Measurements from ENCODE around the gene SH3RF3.

Gene SH3RF3

GRCh38 chr2:109196081-109196875 lies 67.3 kb downstream of the SH3RF3 start:
- H3K9ac ChIP-seq (ENCODE audit: insufficient read length, low read depth), result no peak overlapping the region
- no peak for DNase-seq (ENCODE audit: low read depth, low spot score)
- H3K27me3 ChIP-seq (ENCODE audit: insufficient read depth, insufficient read length), result no peaks in the 10 kb centered on the region
- H3K36me3 ChIP-seq (ENCODE audit: insufficient read depth, insufficient read length, low read length), result no peaks in the 10 kb centered on the region
- H3K4me3 ChIP-seq (ENCODE audit: insufficient read length, low read depth), result no peak overlapping the region
- no peaks in the 10 kb centered on the region for H3K9me3 ChIP-seq (ENCODE audit: insufficient read depth, low read length)
- H3K4me1 ChIP-seq (ENCODE audit: insufficient read depth, insufficient read length), result peaks cover 17% of the 10 kb centered on the region
- no peak for TF ChIP-seq YY1 (IDR thresholded peaks at IDR 0.05; ENCODE audit: insufficient read depth, insufficient read length)
- no peak for TF ChIP-seq ZNF274 (IDR thresholded peaks at IDR 0.05; ENCODE audit: low read depth, low read length)
- no peak for TF ChIP-seq SUZ12 (IDR thresholded peaks at IDR 0.05; ENCODE audit: extremely low read depth, insufficient read depth, insufficient read length)

GRCh38 chr2:109197491-109198418 lies 68.8 kb downstream of the SH3RF3 start:
- DNase-seq (ENCODE audit: low read depth, low spot score), result no peak
- Histone ChIP-seq H3K27me3 (ENCODE audit: insufficient read depth, insufficient read length) (no peaks in the 10 kb centered on the region), H3K36me3 (ENCODE audit: insufficient read depth, insufficient read length, low read length) (no peaks in the 10 kb centered on the region), H3K4me1 (ENCODE audit: insufficient read depth, insufficient read length) (peaks cover 17% of the 10 kb centered on the region), H3K4me3 (ENCODE audit: insufficient read length, low read depth) (no peak overlapping the region), H3K9me3 (ENCODE audit: insufficient read depth, low read length) (no peaks in the 10 kb centered on the region), H3K9ac (ENCODE audit: insufficient read length, low read depth) (no peak overlapping the region)
- no peak for TF ChIP-seq YY1 (IDR thresholded peaks at IDR 0.05; ENCODE audit: insufficient read depth, insufficient read length)
- TF ChIP-seq SUZ12 (IDR thresholded peaks at IDR 0.05; ENCODE audit: extremely low read depth, insufficient read depth, insufficient read length), result no peak
- no peak for TF ChIP-seq ZNF274 (IDR thresholded peaks at IDR 0.05; ENCODE audit: low read depth, low read length)

GRCh38 chr2:109199790-109200189 lies 70.8 kb downstream of the SH3RF3 start:
- H3K9me3 ChIP-seq (ENCODE audit: insufficient read depth, low read length), result no peaks in the 10 kb centered on the region
- H3K9ac ChIP-seq (ENCODE audit: insufficient read length, low read depth), result no peak overlapping the region
- H3K4me1 ChIP-seq (ENCODE audit: insufficient read depth, insufficient read length), result peaks cover 11% of the 10 kb centered on the region
- no peak for DNase-seq (ENCODE audit: low read depth, low spot score)
- no peak for TF ChIP-seq ZNF274 (IDR thresholded peaks at IDR 0.05; ENCODE audit: low read depth, low read length)
- TF ChIP-seq YY1 (IDR thresholded peaks at IDR 0.05; ENCODE audit: insufficient read depth, insufficient read length), result no peak
- no peak for TF ChIP-seq SUZ12 (IDR thresholded peaks at IDR 0.05; ENCODE audit: extremely low read depth, insufficient read depth, insufficient read length)
- H3K4me3 ChIP-seq (ENCODE audit: insufficient read length, low read depth), result no peak overlapping the region
- no peaks in the 10 kb centered on the region for H3K27me3 ChIP-seq (ENCODE audit: insufficient read depth, insufficient read length)
- no peaks in the 10 kb centered on the region for H3K36me3 ChIP-seq (ENCODE audit: insufficient read depth, insufficient read length, low read length)

GRCh38 chr2:109200616-109201464 lies 71.8 kb downstream of the SH3RF3 start:
- no peak for DNase-seq (ENCODE audit: low read depth, low spot score)
- no peak for TF ChIP-seq ZNF274 (IDR thresholded peaks at IDR 0.05; ENCODE audit: low read depth, low read length)
- no peak for TF ChIP-seq YY1 (IDR thresholded peaks at IDR 0.05; ENCODE audit: insufficient read depth, insufficient read length)
- no peak for TF ChIP-seq SUZ12 (IDR thresholded peaks at IDR 0.05; ENCODE audit: extremely low read depth, insufficient read depth, insufficient read length)
- Histone ChIP-seq H3K9ac (ENCODE audit: insufficient read length, low read depth) (no peak overlapping the region), H3K27me3 (ENCODE audit: insufficient read depth, insufficient read length) (no peaks in the 10 kb centered on the region), H3K4me1 (ENCODE audit: insufficient read depth, insufficient read length) (peaks cover 5% of the 10 kb centered on the region), H3K9me3 (ENCODE audit: insufficient read depth, low read length) (no peaks in the 10 kb centered on the region), H3K36me3 (ENCODE audit: insufficient read depth, insufficient read length, low read length) (no peaks in the 10 kb centered on the region), H3K4me3 (ENCODE audit: insufficient read length, low read depth) (no peak overlapping the region)

- Histone ChIP-seq H3K27me3 (ENCODE audit: insufficient read depth, insufficient read length) (no peaks in the 10 kb centered on the region), H3K9me3 (ENCODE audit: insufficient read depth, low read length) (no peaks in the 10 kb centered on the region), H3K4me3 (ENCODE audit: insufficient read length, low read depth) (no peak overlapping the region), H3K9ac (ENCODE audit: insufficient read length, low read depth) (no peak overlapping the region), H3K36me3 (ENCODE audit: insufficient read depth, insufficient read length, low read length) (no peaks in the 10 kb centered on the region), H3K4me1 (ENCODE audit: insufficient read depth, insufficient read length) (no peaks in the 10 kb centered on the region)
- no peak for DNase-seq (ENCODE audit: low read depth, low spot score)
- TF ChIP-seq ZNF274 (IDR thresholded peaks at IDR 0.05; ENCODE audit: low read depth, low read length), result no peak
- TF ChIP-seq SUZ12 (IDR thresholded peaks at IDR 0.05; ENCODE audit: extremely low read depth, insufficient read depth, insufficient read length), result no peak
- no peak for TF ChIP-seq YY1 (IDR thresholded peaks at IDR 0.05; ENCODE audit: insufficient read depth, insufficient read length)
Observed at GRCh38 chr2:109201465-109202327, 72.7 kb downstream of the SH3RF3 start.

GRCh38 chr2:109202486-109202885 lies 73.5 kb downstream of the SH3RF3 start:
- Histone ChIP-seq H3K27me3 (ENCODE audit: insufficient read depth, insufficient read length) (no peaks in the 10 kb centered on the region), H3K9me3 (ENCODE audit: insufficient read depth, low read length) (no peaks in the 10 kb centered on the region), H3K4me3 (ENCODE audit: insufficient read length, low read depth) (no peak overlapping the region), H3K4me1 (ENCODE audit: insufficient read depth, insufficient read length) (peaks cover 2% of the 10 kb centered on the region), H3K9ac (ENCODE audit: insufficient read length, low read depth) (no peak overlapping the region), H3K36me3 (ENCODE audit: insufficient read depth, insufficient read length, low read length) (no peaks in the 10 kb centered on the region)
- no peak for DNase-seq (ENCODE audit: low read depth, low spot score)
- TF ChIP-seq SUZ12 (IDR thresholded peaks at IDR 0.05; ENCODE audit: extremely low read depth, insufficient read depth, insufficient read length), result no peak

All from NT2/D1 (cell line).